Small intestine (tissue), 7 donors: ENCODE data around the gene LARP4. TPM values are rescaled to one million over a fixed set of nuclear protein-coding genes. Genes with fewer than 3 reads are reported as not detected.

Experiments
- DNase-seq, 2 donors: peaks; one replicate each; pipeline versions ENCODE4 v3.0.0 to v3.0.0-alpha.2; 2013
- FAIRE-seq: peaks from 2 replicates; lab custom pipeline; 2012; peaks lifted over from hg19 to GRCh38; lab: Jason Lieb, UNC
- H3K27ac ChIP-seq, 3 donors: one replicate each; pipeline ENCODE4 v1.5.1; 2013; ENCODE audit warnings: low read length in 2 of 3, mild to moderate bottlenecking in 2 of 3, control low read depth in 1 of 3, inconsistent platforms in 1 of 3, low read depth in 1 of 3, moderate library complexity in 1 of 3
- H3K27me3 ChIP-seq, 3 donors: one replicate each; pipeline ENCODE4 v1.6.1; 2013; ENCODE audit warnings: low read length in 3 of 3, inconsistent platforms in 1 of 3; ENCODE audit not compliant: control insufficient read depth in 3 of 3, insufficient read depth in 3 of 3
- H3K36me3 ChIP-seq, 3 donors: one replicate each; pipeline ENCODE4 v1.6.1; 2013; ENCODE audit warnings: low read length in 3 of 3, inconsistent platforms in 1 of 3, low read depth in 1 of 3, mild to moderate bottlenecking in 1 of 3, moderate library complexity in 1 of 3; ENCODE audit not compliant: control insufficient read depth in 3 of 3, insufficient read depth in 2 of 3
- H3K4me1 ChIP-seq, 3 donors: one replicate each; pipeline ENCODE4 v1.6.1; 2013; ENCODE audit warnings: low read length in 2 of 3, inconsistent platforms in 1 of 3, low read depth in 1 of 3, mild to moderate bottlenecking in 1 of 3, moderate library complexity in 1 of 3; ENCODE audit not compliant: control insufficient read depth in 3 of 3, insufficient read depth in 2 of 3
- H3K4me3 ChIP-seq, 3 donors: one replicate each; pipeline ENCODE4 v1.5.1; 2013; ENCODE audit warnings: low read length in 3 of 3, control low read depth in 1 of 3, inconsistent platforms in 1 of 3, low read depth in 1 of 3, mild to moderate bottlenecking in 1 of 3, moderate library complexity in 1 of 3
- H3K9me3 ChIP-seq, 2 donors: one replicate each; pipeline ENCODE4 v1.6.1; 2013; ENCODE audit warnings: low read depth in 1 of 2, low read length in 1 of 2; ENCODE audit not compliant: control insufficient read depth in 2 of 2, insufficient read depth in 1 of 2
- WGBS, 3 donors: extraction: QIAGEN DNeasy Blood & Tissue Kit; methylation state at CpG; one replicate each; pipeline ENCODE4 v1.1.7; 2013; 5-methylcytosine and 5-hydroxymethylcytosine counted together
- polyA plus RNA-seq, 4 donors: library from polyadenylated mRNA; stranded (reverse) in 3 of 4; unstranded in 1 of 4; fragments of 200-250 nt in 3 of 4; fragments of 120-200 nt in 1 of 4; gene quantifications; one replicate each; pipeline versions ENCODE4 v1.2.1 to v1.2.3, GENCODE V29; 2013
- donor health status: healthy with polysubstance abuse.
- donor health status: control.
- donor health status: control.
- donor health status: Bipolar disorder and iron deficiency.
- donor health status: healthy.

Gene LARP4
- polyA plus RNA-seq, 4 donors = 6.8 to 29.2 (median 12.6) TPM

- no peak overlapping the region for H3K27ac ChIP-seq
- WGBS, 3 donors = 16 to 55% (median 29%) methylated on average over 3 of the region's 3 CpGs
- H3K9me3 ChIP-seq = no peaks in the 10 kb centered on the region
- peaks cover 0 to 3% (median 0%) of the 10 kb centered on the region in 3 donors for H3K27me3 ChIP-seq
- no peak overlapping the region for H3K4me3 ChIP-seq
- FAIRE-seq = no peak
- DNase-seq = peak; percentile 8 to 76
- H3K4me1 ChIP-seq = peaks cover 4 to 6% (median 4%) of the 10 kb centered on the region in 3 donors
- no peaks in the 10 kb centered on the region for H3K36me3 ChIP-seq
Measured at GRCh38 chr12:50390316-50390741, 10.4 kb upstream of the LARP4 start.

DNA sequence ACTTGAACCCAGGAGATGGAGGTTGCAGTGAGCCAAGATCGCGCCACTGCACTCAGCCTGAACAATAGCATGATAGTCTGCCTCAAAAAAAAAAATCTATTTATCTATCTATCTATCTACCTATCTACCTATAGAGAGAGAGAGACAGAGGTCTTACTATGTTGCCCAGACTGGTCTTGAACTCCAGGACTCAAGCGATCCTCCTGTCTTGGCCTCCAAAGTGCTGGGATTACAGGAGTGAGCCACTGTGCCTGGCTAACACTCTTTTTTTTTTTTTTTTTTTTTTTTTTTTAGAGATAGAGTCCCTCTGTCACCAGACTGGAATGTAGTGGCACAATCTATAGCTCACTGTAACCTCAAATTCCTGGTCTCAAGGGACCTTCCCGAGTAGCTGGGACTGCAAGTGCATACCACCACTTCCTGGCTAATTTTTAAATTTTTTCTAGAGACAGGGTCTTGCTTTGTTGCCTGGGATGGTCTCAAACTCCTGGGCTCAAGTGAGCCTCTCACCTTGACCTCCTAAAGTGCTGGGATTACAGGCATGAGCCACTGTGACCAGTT lies 6.1 kb upstream of the LARP4 start:
- no peak overlapping the region for H3K27ac ChIP-seq
- DNase-seq = no peak
- FAIRE-seq = no peak
- 81 to 85% (median 85%) methylated on average over 4 of the region's 4 CpGs for WGBS, 3 donors
- H3K36me3 ChIP-seq = no peaks in the 10 kb centered on the region
- no peaks in the 10 kb centered on the region for H3K9me3 ChIP-seq
- peaks cover 0 to 3% (median 0%) of the 10 kb centered on the region in 3 donors for H3K27me3 ChIP-seq
- no peak overlapping the region for H3K4me3 ChIP-seq
- peaks cover 0 to 4% (median 0%) of the 10 kb centered on the region in 3 donors for H3K4me1 ChIP-seq

DNA sequence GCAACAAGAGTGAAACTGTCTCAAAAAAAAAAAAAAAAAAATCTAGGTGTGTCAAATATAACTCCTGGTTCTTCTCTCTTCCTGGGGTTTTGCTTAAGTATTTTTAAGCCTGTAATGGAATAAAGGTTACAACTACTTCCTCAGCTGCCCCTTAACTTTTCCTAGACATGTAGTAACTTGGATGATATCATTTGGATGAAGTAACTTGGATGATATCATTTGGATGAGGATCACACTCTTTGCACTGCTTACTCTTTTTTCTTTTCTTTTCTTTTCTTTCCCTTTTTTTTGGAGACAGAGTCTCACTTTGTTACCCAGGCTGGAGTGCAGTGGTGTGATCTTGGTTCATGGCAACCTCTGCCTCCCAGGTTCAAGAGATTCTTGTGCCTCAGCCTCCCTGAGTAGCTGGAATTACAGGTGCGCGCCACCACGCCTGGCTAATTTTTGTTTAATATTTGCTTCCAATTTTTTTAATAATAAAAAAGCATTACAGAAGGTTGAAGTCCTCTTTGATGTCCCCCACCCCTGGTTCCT lies 3.5 kb upstream of the LARP4 start:
- DNase-seq (no peak), FAIRE-seq (no peak)
- Histone ChIP-seq H3K27me3 (peaks cover 0 to 3% (median 0%) of the 10 kb centered on the region in 3 donors), H3K27ac (no peak overlapping the region), H3K4me1 (no peaks in the 10 kb centered on the region), H3K36me3 (no peaks in the 10 kb centered on the region), H3K9me3 (no peaks in the 10 kb centered on the region), H3K4me3 (no peak overlapping the region)
- WGBS, 3 donors = 93 to 100% (median 95%) methylated on average over 3 of the region's 3 CpGs

- peaks cover 0 to 3% (median 0%) of the 10 kb centered on the region in 3 donors for H3K27me3 ChIP-seq
- WGBS, 3 donors = 83 to 95% (median 90%) methylated on average over 4 of the region's 4 CpGs
- H3K9me3 ChIP-seq = no peaks in the 10 kb centered on the region
- no peak overlapping the region for H3K4me3 ChIP-seq
- FAIRE-seq = no peak
- H3K4me1 ChIP-seq = no peaks in the 10 kb centered on the region
- H3K27ac ChIP-seq = no peak overlapping the region
- no peak for DNase-seq
- H3K36me3 ChIP-seq = no peaks in the 10 kb centered on the region
Measured at GRCh38 chr12:50398931-50399330, 1.8 kb upstream of the LARP4 start.

GRCh38 chr12:50400104-50400637 lies 514 bp upstream of the LARP4 start:
- Histone ChIP-seq H3K36me3 (peaks cover 0 to 5% (median 0%) of the 10 kb centered on the region in 3 donors), H3K27me3 (peaks cover 0 to under 1% (median 0%) of the 10 kb centered on the region in 3 donors), H3K9me3 (no peaks in the 10 kb centered on the region), H3K4me1 (no peaks in the 10 kb centered on the region), H3K4me3 (peak overlapping the region in 2 of 3 donors; percentile 80 to 88), H3K27ac (peak overlapping the region; percentile 91 to 96 (median 91))
- 6 to 20% (median 18%) methylated on average over 8 of the region's 8 CpGs for WGBS, 3 donors
- peak in 1 of 2 donors; percentile 74 for DNase-seq
- FAIRE-seq = no peak

- Histone ChIP-seq H3K4me3 (peak overlapping the region; percentile 80 to 88 (median 86)), H3K9me3 (no peaks in the 10 kb centered on the region), H3K36me3 (peaks cover 0 to 5% (median 0%) of the 10 kb centered on the region in 3 donors), H3K27ac (peak overlapping the region; percentile 74 to 96 (median 91)), H3K27me3 (no peaks in the 10 kb centered on the region), H3K4me1 (no peaks in the 10 kb centered on the region)
- no peak for FAIRE-seq
- WGBS, 3 donors = 0 to 1% (median 0%) methylated on average over 16 of the region's 16 CpGs
- peak; percentile 38 to 59 for DNase-seq
Measured at GRCh38 chr12:50401500-50402081, 906 bp downstream of the LARP4 start.

DNA sequence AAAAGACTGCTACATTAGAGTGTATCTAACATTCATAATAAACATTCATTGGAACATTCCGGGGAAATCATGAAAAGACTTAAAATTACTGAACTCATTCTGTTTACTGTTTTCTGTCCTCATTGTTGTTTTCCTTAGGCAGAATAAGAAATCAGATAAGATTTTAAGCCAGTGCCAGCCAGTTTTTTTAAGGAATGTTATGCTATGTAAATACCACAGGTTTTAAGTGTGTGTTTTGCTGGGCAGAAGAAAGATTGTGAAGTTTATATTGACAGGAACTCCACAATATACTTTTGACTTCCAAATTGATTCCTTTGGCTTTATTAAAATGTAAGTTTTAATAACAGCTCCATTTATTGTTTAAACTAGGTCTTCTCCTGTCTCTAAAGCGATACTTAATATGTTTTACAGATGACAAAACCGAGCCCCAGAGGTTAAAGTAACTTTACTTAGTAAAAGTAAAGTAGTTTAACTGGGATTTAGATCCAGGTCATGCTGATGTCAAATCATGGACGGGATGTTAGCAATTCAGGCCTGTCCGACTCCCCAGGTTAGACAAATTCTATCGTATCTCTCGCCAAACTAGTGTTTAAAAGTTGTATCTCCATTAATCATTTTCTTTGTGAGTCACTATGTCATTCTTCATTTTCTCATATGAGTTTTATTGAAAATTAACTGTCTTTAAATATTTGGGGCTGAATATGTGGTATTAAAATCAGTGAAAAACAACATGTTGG lies 1.7 kb downstream of the LARP4 start:
- Histone ChIP-seq H3K4me1 (no peaks in the 10 kb centered on the region), H3K27ac (peak overlapping the region in 2 of 3 donors; percentile 44 to 91), H3K9me3 (no peaks in the 10 kb centered on the region), H3K4me3 (peak overlapping the region in 2 of 3 donors; percentile 80 to 88), H3K36me3 (peaks cover 0 to 5% (median 0%) of the 10 kb centered on the region in 3 donors), H3K27me3 (no peaks in the 10 kb centered on the region)
- DNase-seq (peak; percentile 13 to 25), FAIRE-seq (no peak)
- 9 to 30% (median 23%) methylated on average over 7 of the region's 7 CpGs for WGBS, 3 donors

- Histone ChIP-seq H3K4me3 (peak overlapping the region in 1 of 3 donors; percentile 88), H3K4me1 (no peaks in the 10 kb centered on the region), H3K9me3 (no peaks in the 10 kb centered on the region), H3K27ac (peak overlapping the region in 1 of 3 donors; percentile 91), H3K27me3 (no peaks in the 10 kb centered on the region), H3K36me3 (peaks cover 0 to 5% (median 0%) of the 10 kb centered on the region in 3 donors)
- FAIRE-seq (no peak), DNase-seq (peak in 1 of 2 donors; percentile 42)
- WGBS, 3 donors = 11 to 26% (median 22%) methylated on average over 3 of the region's 3 CpGs
Measured at GRCh38 chr12:50403001-50403440, 2.3 kb downstream of the LARP4 start.
